Motor neuron (in vitro differentiated cells): ENCODE measurements around the gene DNM1L. TPM values are rescaled to one million over a fixed set of nuclear protein-coding genes. Genes with fewer than 3 reads are reported as not detected.
"Not testable (repeated sequence)": the region's sequence is repeated elsewhere in the genome, so short reads cannot be mapped to it uniquely, and the experiment has no call there.

Experiments used
- ATAC-seq, 8 experiments: fragments of 200-7000 bp; cut with Tn5 transposase; replicated peaks in 6 of 8; 2 replicates each; pipeline ENCODE4 v1.8.0; 2021; ENCODE audit warnings: mild to moderate bottlenecking in 8 of 8, moderate library complexity in 8 of 8
- H3K27ac ChIP-seq, 2 donors: fragments of 250-450 bp; sonication (Bioruptor Pico); 2 replicates each; pipeline ENCODE4 v1.9.0; 2021; ENCODE audit warnings: antibody characterized with exemption in 2 of 2, mild to moderate bottlenecking in 2 of 2, moderate library complexity in 1 of 2
- H3K4me1 ChIP-seq, 2 donors: fragments of 250-450 bp; sonication (Bioruptor Pico); replicated peaks in 1 of 2; 2 replicates each; pipeline ENCODE4 v1.6.1; 2021; ENCODE audit warnings: antibody characterized with exemption in 2 of 2, mild to moderate bottlenecking in 2 of 2, moderate library complexity in 1 of 2
- H3K4me3 ChIP-seq, 5 donors: fragments of 250-450 bp; sonication (Bioruptor Pico); 2 replicates each; pipeline ENCODE4 v1.9.0; 2021; ENCODE audit warnings: antibody characterized with exemption in 5 of 5, mild to moderate bottlenecking in 5 of 5, moderate library complexity in 4 of 5
- WGBS, 10 experiments: fragments of 450-650 bp; shearing (Covaris generic); methylation state at CpG; one replicate each; pipeline ENCODE4 v1.0.0; 2022; 5-methylcytosine and 5-hydroxymethylcytosine counted together
- in situ Hi-C, 9 experiments: fragments of 400-800 bp; cut with MboI; loops; one replicate each; pipeline ENCODE4 v1.15.0; 2021; ENCODE audit warnings: low sequenced_read_pairs in 9 of 9, low pct_unique_long_range_greater_than_20kb in 2 of 9; ENCODE audit not compliant: unreplicated experiment in 9 of 9
- total RNA-seq, 8 experiments: library from RNA; unstranded; fragments of 300-600 nt; gene quantifications; 2 replicates each; pipeline versions ENCODE4 v1.2.3 to v1.2.4, GENCODE V29; 2022

The DNM1L gene
- total RNA-seq, 8 experiments from 2014 or later: 38.7 to 103 (median 62.3) TPM

GRCh38 chr12:32702473-32702872 is 23.4 kb downstream of the DNM1L start:
- ATAC-seq: peak in 2 of 8 experiments; percentile 27 to 28
- no peak overlapping the region for H3K27ac ChIP-seq
- no peak overlapping the region for H3K4me3 ChIP-seq
- in situ Hi-C loops: no loop called here
- H3K4me1 ChIP-seq: peaks cover 0 to 3% of the 10 kb centered on the region in 2 donors

GRCh38 chr12:32702946-32703345 is 23.8 kb downstream of the DNM1L start:
- ATAC-seq: no peak
- H3K27ac ChIP-seq: no peak overlapping the region

GRCh38 chr12:32705783-32706182 is 26.7 kb downstream of the DNM1L start:
- no peak for ATAC-seq
- Histone ChIP-seq H3K4me3 (no peak overlapping the region), H3K4me1 (no peaks in the 10 kb centered on the region), H3K27ac (no peak overlapping the region)
- in situ Hi-C loops: no loop called here

More at GRCh38 chr12:32702946-32703345, 23.8 kb downstream of the DNM1L start:
- in situ Hi-C loops: no loop called here
- peaks cover 0 to 2% of the 10 kb centered on the region in 2 donors for H3K4me1 ChIP-seq
- WGBS, 10 experiments: 80 to 100% (median 100%) methylated on average over 1 of the region's 1 CpG; no CpG with 5 or more reads in 1 of the 10 experiments
- no peak overlapping the region for H3K4me3 ChIP-seq

GRCh38 chr12:32706335-32707024 is 27.4 kb downstream of the DNM1L start:
- in situ Hi-C loops: no loop called here
- Histone ChIP-seq H3K4me1 (no peaks in the 10 kb centered on the region), H3K27ac (no peak overlapping the region), H3K4me3 (no peak overlapping the region)
- ATAC-seq: no peak
- 89 to 100% (median 95%) methylated on average over 1 to 2 of the region's 2 CpGs for WGBS, 10 experiments

- WGBS, 10 experiments: 69 to 100% (median 94%) methylated on average over 1 to 2 of the region's 2 CpGs; no CpG with 5 or more reads in 1 of the 10 experiments
- H3K4me3 ChIP-seq: no peak overlapping the region
- in situ Hi-C loops: no loop called here
- H3K4me1 ChIP-seq: no peaks in the 10 kb centered on the region
- no peak for ATAC-seq
- no peak overlapping the region for H3K27ac ChIP-seq
Measured at GRCh38 chr12:32708926-32709325, 29.8 kb downstream of the DNM1L start.

- no peak overlapping the region for H3K4me3 ChIP-seq
- 53 to 100% (median 95%) methylated on average over 1 to 4 of the region's 4 CpGs; no CpG with 5 or more reads in 2 of the 10 experiments for WGBS, 10 experiments
- ATAC-seq: no peak
- in situ Hi-C loops: no loop called here
- H3K4me1 ChIP-seq: no peaks in the 10 kb centered on the region
- no peak overlapping the region for H3K27ac ChIP-seq
Measured at GRCh38 chr12:32714772-32715171, 35.7 kb downstream of the DNM1L start.

- no peak for ATAC-seq
- Histone ChIP-seq H3K4me3 (no peak overlapping the region), H3K4me1 (no peaks in the 10 kb centered on the region), H3K27ac (no peak overlapping the region)
- WGBS, 10 experiments: 100% methylated on average over 1 of the region's 2 CpGs; no CpG with 5 or more reads in 6 of the 10 experiments
- in situ Hi-C loops: no loop called here
Measured at GRCh38 chr12:32718926-32719325, 39.8 kb downstream of the DNM1L start.

GRCh38 chr12:32725308-32725707 is 46.2 kb downstream of the DNM1L start:
- not testable (repeated sequence) for H3K4me3 ChIP-seq

GRCh38 chr12:32726286-32726685 is 47.2 kb downstream of the DNM1L start:
- Histone ChIP-seq H3K4me1 (no peaks in the 10 kb centered on the region), H3K4me3 (no peak overlapping the region), H3K27ac (no peak overlapping the region)
- ATAC-seq: no peak
- WGBS, 10 experiments: 57 to 100% (median 100%) methylated on average over 1 to 2 of the region's 2 CpGs; no CpG with 5 or more reads in 3 of the 10 experiments
- in situ Hi-C loops: no loop called here

More at GRCh38 chr12:32725308-32725707, 46.2 kb downstream of the DNM1L start:
- H3K4me1 ChIP-seq, ATAC-seq, in situ Hi-C loops, H3K27ac ChIP-seq: not testable (repeated sequence)
- 92% methylated on average over 2 of the region's 3 CpGs; no CpG with 5 or more reads in 9 of the 10 experiments for WGBS, 10 experiments

GRCh38 chr12:32727237-32727636 is 48.1 kb downstream of the DNM1L start:
- ATAC-seq: no peak
- WGBS, 10 experiments: 20 to 97% (median 85%) methylated on average over 1 to 3 of the region's 3 CpGs
- in situ Hi-C loops: no loop called here
- Histone ChIP-seq H3K4me3 (no peak overlapping the region), H3K4me1 (no peaks in the 10 kb centered on the region), H3K27ac (no peak overlapping the region)

- ATAC-seq: no peak
Measured at GRCh38 chr12:32734952-32735351, 55.9 kb downstream of the DNM1L start.

GRCh38 chr12:32736445-32736844 is 57.3 kb downstream of the DNM1L start:
- in situ Hi-C loops: no loop called here
- Histone ChIP-seq H3K4me1 (no peaks in the 10 kb centered on the region), H3K4me3 (no peak overlapping the region), H3K27ac (no peak overlapping the region)
- ATAC-seq: no peak
- WGBS, 10 experiments: 68 to 100% (median 93%) methylated on average over 1 to 3 of the region's 3 CpGs; no CpG with 5 or more reads in 2 of the 10 experiments

More at GRCh38 chr12:32734952-32735351, 55.9 kb downstream of the DNM1L start:
- H3K4me1 ChIP-seq: no peaks in the 10 kb centered on the region
- H3K4me3 ChIP-seq: no peak overlapping the region
- no peak overlapping the region for H3K27ac ChIP-seq
- in situ Hi-C loops: no loop called here
- 89 to 100% (median 100%) methylated on average over 1 of the region's 1 CpG; no CpG with 5 or more reads in 4 of the 10 experiments for WGBS, 10 experiments

- H3K4me3 ChIP-seq: no peak overlapping the region
- 50 to 96% (median 81%) methylated on average over 1 to 2 of the region's 2 CpGs; no CpG with 5 or more reads in 1 of the 10 experiments for WGBS, 10 experiments
- ATAC-seq: no peak
- H3K4me1 ChIP-seq: no peaks in the 10 kb centered on the region
- no peak overlapping the region for H3K27ac ChIP-seq
- in situ Hi-C loops: no loop called here
Measured at GRCh38 chr12:32737715-32738114, 58.6 kb downstream of the DNM1L start.

GRCh38 chr12:32739279-32739678 is 60.2 kb downstream of the DNM1L start:
- Histone ChIP-seq H3K4me1 (no peaks in the 10 kb centered on the region), H3K4me3 (no peak overlapping the region), H3K27ac (no peak overlapping the region)
- 42 to 100% (median 80%) methylated on average over 1 to 2 of the region's 2 CpGs for WGBS, 10 experiments
- in situ Hi-C loops: no loop called here
- ATAC-seq: no peak
